NB4 (cell line): ENCODE results near the gene UNC119.

Experiments
- DNase-seq: peaks from one replicate; pipeline ENCODE4 v3.0.0; 2010; ENCODE audit warnings: low read depth
- H3K4me3 ChIP-seq: one replicate; pipeline ENCODE4 v1.5.1; 2011; ENCODE audit warnings: mild to moderate bottlenecking, low read depth, low read length, moderate library complexity
- CTCF ChIP-seq: IDR thresholded peaks from one replicate; pipeline ENCODE4 v1.5.1; 2012; ENCODE audit warnings: low read depth, low read length
- MAX ChIP-seq: IDR thresholded peaks from 2 replicates; pipeline ENCODE4 v1.6.1; 2011; ENCODE audit warnings: low read depth, low read length
- MYC ChIP-seq: IDR thresholded peaks from 2 replicates; pipeline ENCODE4 v1.6.1; 2011; ENCODE audit warnings: low read depth, low read length
- POLR2A ChIP-seq: IDR thresholded peaks from 2 replicates; pipeline ENCODE4 v1.6.1; 2011; ENCODE audit warnings: mild to moderate bottlenecking; ENCODE audit not compliant: insufficient read length; ENCODE audit errors: extremely low read depth

Gene UNC119

DNA sequence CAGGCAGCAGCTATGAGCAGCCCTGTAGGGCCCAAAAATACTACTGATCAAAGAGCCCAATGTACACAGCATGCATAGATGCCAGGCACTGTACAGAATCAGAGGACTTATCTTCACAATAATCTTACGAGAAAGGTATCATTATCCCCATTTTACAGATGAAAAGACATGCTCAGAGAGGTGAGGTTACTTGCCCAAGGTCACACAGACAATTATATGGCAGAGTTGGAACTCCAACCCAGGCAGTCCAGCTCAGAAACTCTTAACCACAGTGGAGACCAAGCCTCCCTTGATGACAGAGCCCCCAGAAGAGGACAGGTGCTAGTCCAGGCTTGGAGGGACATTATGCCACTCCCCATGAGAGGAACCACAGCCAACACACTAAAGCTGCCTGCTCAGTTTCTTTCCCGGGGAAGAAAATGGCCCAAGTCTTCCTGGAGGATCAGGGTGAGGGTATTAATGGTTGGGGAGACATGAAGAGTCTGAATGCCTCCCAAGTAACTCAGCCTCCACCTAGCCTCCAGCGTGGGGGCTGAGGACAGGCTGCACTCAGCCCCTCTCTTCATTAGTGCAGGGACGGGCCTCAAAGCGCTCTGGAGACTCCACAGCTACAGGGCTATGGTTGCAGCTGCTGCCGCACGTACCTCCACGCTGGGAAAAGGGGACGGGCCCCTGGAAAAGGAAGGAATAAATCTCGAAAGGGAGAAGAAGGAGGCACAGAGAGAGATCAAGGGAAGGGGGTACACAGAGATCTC lies 826 bp downstream of the UNC119 start:
- no peak for DNase-seq
- H3K4me3 ChIP-seq = peak overlapping the region; percentile 34
- no peak for TF ChIP-seq CTCF

DNA sequence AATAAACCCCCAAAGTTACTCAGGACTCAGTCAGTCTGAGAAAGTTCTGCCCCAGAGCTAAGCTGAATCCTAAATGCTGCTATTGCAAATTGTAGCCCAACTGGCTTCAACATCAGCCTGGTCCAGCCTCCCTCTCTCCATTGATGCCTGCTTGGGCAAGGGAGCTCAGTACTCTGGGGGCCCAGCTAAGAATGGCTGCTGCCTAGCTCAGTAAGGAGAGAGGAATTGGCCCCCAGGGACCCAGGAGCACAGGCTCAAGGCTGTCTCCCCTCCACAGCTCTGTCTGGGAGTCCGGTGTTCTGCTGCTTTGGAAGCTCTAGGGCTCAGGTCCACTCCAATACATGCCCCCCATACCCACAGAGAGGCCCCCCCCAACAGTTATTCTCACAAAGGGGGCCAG lies 1.6 kb downstream of the UNC119 start:
- DNase-seq = no peak
- TF ChIP-seq MYC (no peak), MAX (no peak), CTCF (no peak), POLR2A (no peak)
- no peak overlapping the region for H3K4me3 ChIP-seq

DNA sequence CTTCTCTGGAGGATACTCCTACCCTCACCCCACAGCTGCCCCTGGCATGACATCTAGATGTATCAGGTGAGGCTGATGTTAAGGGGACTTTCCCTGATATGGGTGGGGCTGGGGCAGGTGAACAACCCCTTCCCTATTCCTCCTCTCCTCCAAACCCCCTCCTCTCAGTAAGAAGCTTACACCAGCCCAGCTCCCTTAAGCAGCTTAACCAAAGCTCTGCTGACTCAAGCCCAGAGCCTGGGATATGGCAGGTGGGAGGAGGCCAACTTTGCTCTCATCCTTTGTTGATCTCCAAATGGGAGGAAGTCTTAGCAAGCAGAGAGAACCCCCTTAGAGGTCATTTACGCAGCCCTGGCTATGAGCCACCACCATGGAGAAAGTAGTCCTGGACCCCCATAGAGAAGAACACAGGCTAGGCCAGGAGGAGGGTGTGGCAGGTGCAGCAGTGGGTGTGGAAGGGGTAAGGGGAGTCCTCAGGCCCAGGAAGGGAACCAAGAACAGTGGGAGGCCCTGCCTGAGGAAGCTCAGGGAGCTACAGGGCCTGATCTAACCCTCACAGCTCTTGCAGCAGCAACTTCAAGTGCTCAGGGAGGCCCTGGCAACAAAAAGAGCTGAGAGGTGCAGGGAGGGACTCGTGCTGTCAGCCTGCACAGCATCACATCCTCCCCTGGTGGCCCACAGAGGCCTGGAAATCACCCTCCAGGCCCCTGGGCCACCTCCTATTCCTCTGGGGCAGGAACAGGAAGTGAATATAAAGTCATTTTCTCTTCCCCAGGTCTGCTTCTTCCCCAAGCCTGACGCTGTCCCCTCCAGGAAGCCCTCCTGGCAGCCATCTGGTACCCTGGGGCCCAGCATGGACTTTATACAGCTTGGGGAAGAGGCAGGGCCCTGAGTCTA lies 2.9 kb downstream of the UNC119 start:
- peak; percentile 69 for DNase-seq
- H3K4me3 ChIP-seq = no peak overlapping the region
- TF ChIP-seq CTCF = no peak
- TF ChIP-seq POLR2A = no peak
- no peak for TF ChIP-seq MYC
- TF ChIP-seq MAX = no peak

GRCh38 chr17:28548417-28549130 lies 3.9 kb downstream of the UNC119 start:
- DNase-seq = no peak
- no peak overlapping the region for H3K4me3 ChIP-seq
- no peak for TF ChIP-seq MAX
- TF ChIP-seq CTCF = no peak
- no peak for TF ChIP-seq POLR2A
- TF ChIP-seq MYC = no peak

DNA sequence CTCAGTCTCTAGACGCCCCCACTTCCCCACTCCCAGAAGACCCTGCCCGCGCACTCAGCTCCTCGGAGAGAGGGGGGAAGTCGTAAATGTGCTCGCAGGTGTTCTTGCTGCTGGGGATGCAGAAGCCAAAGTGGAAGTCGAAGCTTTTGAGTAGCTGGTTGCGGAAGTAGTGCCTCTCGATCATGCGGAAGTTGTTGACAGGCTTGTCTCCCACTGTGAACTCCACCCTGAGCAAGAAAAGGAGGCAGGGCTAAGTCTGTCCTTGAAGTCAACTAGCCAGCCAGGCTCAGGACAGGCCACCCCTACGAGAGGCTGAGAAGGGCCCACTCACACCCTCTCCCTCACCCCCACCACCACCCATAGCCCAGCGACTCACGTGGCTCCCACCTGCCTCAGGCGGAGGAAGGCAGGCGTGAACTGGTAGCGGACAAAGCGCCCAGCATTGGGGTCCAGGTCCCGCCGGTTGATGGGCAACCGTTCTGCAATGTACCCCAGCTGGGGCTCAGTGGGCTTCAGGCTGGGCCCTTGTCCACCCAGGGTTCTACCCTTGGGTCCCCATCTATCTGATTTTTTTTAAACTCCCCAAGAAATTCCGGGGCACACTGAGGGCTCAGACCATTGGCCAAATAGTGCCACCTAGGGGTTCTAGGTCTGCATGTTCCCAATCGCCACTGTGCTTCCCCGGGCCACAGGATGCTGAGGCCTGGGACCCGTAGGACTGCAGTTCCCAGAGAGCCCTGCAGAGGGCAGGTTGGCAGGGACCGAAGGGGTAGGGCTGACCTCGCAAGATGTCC lies 4.6 kb downstream of the UNC119 start:
- TF ChIP-seq CTCF (peak; percentile 99), POLR2A (no peak), MAX (no peak), MYC (no peak)
- H3K4me3 ChIP-seq = no peak overlapping the region
- DNase-seq = peak; percentile 82
